HUES6 (cell line): ENCODE measurements around the gene CHPT1.
"Not testable (repeated sequence)": the region's sequence is repeated elsewhere in the genome, so short reads cannot be mapped to it uniquely, and the experiment has no call there.

Source experiments
- H3K27ac ChIP-seq: 2 replicates; pipeline ENCODE4 v1.7.0; 2013; ENCODE audit warnings: low read depth, mild to moderate bottlenecking, low read length, inconsistent platforms
- H3K27me3 ChIP-seq: 2 replicates; pipeline ENCODE4 v1.6.1; 2013; ENCODE audit warnings: low read length; ENCODE audit not compliant: control insufficient read depth, insufficient read depth
- H3K36me3 ChIP-seq: 2 replicates; pipeline ENCODE4 v1.6.1; 2013; ENCODE audit warnings: low read length; ENCODE audit not compliant: control insufficient read depth, insufficient read depth
- H3K4me1 ChIP-seq: 2 replicates; pipeline ENCODE4 v1.6.1; 2013; ENCODE audit warnings: low read length; ENCODE audit not compliant: control insufficient read depth, insufficient read depth
- H3K4me3 ChIP-seq: 2 replicates; pipeline ENCODE4 v1.5.1; 2013; ENCODE audit warnings: low read depth, low read length
- H3K9ac ChIP-seq: one replicate; pipeline ENCODE4 v1.6.1; 2013; ENCODE audit warnings: mild to moderate bottlenecking, low read length
- H3K9me3 ChIP-seq: 2 replicates; pipeline ENCODE4 v1.6.1; 2013; ENCODE audit warnings: low read depth, low read length; ENCODE audit not compliant: control insufficient read depth, insufficient read depth

Gene CHPT1

DNA sequence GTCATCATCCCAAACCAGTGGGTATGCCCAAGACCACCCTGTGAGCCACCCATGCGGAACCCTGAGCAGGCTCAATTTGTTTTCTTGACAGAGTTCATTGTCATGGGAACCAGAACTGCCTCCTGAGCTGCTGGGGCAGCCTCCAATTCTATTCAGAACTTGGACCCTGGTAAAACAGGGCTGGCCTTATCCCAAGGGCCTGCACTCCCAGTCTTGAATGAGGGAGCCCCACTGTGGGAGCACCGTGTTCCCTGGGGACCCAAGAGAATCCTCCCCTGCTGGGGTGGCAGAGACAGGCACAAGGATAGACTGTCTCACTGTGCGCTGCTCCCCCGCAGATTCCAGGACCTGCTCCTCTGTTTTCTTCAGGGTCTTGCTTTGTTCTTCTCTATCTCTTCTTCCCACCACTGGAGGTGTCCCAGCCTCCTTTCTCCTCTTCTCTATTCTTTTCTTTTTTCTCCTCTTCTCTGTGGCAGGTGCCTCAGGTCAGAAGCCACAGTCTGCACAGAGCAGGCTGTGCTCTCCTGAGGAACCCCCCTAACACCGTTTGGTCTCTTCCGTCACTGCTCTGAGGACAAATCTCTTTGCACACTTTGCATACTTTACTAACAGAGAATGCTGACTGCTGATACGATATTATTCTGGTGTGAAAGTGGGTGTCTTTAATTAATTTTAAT, 31.2 kb upstream of the CHPT1 start:
- no peak overlapping the region for H3K4me3 ChIP-seq
- no peaks in the 10 kb centered on the region for H3K27me3 ChIP-seq
- H3K4me1 ChIP-seq, result peaks cover 15% of the 10 kb centered on the region; the same call in 1 of the 2 replicates
- H3K36me3 ChIP-seq, result no peaks in the 10 kb centered on the region
- no peaks in the 10 kb centered on the region for H3K9me3 ChIP-seq
- H3K9ac ChIP-seq, result no peak overlapping the region
- H3K27ac ChIP-seq, result no peak overlapping the region

DNA sequence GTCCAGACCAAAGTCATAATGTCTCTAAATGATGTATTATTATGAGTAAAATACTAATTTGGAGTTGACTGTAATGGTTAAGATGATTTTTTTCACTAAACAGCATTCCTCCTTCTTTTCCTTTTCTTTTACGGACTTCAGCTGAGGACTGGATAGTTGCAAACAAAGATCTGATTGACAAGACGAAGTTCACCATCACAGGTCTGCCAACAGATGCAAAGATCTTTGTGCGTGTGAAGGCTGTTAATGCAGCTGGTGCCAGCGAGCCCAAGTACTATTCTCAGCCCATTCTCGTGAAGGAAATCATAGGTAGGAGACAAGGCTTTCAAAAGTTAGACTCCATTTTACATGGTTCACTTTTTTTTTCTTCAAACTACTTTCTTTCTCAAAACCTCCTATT, 29.8 kb upstream of the CHPT1 start:
- H3K4me1 ChIP-seq, result peaks cover 15% of the 10 kb centered on the region; the same call in 1 of the 2 replicates
- H3K27me3 ChIP-seq, result no peaks in the 10 kb centered on the region

DNA sequence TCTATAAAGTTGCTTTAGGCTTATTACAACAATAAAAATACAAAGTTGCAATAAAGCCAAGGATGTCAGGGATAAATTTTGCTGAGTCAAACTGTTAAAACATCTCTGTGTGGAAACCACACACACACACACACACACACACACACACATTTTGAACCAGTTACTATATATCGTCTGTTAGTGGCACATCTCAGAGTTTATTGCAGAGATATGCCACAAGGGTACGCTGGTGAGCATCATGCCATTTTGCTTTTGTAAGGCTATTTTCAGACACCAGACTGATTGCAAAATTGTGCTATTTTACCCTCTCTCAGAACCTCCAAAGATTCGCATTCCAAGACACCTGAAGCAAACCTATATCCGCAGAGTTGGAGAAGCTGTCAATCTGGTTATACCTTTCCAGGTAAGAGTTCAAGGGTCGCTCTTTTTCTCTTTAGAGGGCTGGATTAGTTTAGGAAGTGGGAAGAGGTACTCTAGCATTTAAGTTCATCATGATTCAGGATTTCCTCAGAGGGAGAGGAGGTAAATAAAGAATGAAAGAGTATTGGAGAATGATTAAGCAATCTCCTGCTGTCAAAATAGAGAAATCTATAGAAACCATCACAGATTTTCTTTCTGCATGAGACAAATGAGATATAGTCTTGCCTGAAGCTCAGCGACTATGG, 27.3 kb upstream of the CHPT1 start:
- peaks cover 8% of the 10 kb centered on the region; the same call in 1 of the 2 replicates for H3K4me1 ChIP-seq
- H3K9ac ChIP-seq, result no peak overlapping the region
- H3K9me3 ChIP-seq, result no peaks in the 10 kb centered on the region
- no peak overlapping the region for H3K4me3 ChIP-seq
- no peak overlapping the region for H3K27ac ChIP-seq
- no peaks in the 10 kb centered on the region for H3K27me3 ChIP-seq
- H3K36me3 ChIP-seq, result no peaks in the 10 kb centered on the region

More for the DNA sequence above, 29.8 kb upstream of the CHPT1 start:
- no peaks in the 10 kb centered on the region for H3K36me3 ChIP-seq
- no peak overlapping the region for H3K9ac ChIP-seq
- no peak overlapping the region for H3K4me3 ChIP-seq
- H3K9me3 ChIP-seq, result no peaks in the 10 kb centered on the region
- no peak overlapping the region for H3K27ac ChIP-seq

DNA sequence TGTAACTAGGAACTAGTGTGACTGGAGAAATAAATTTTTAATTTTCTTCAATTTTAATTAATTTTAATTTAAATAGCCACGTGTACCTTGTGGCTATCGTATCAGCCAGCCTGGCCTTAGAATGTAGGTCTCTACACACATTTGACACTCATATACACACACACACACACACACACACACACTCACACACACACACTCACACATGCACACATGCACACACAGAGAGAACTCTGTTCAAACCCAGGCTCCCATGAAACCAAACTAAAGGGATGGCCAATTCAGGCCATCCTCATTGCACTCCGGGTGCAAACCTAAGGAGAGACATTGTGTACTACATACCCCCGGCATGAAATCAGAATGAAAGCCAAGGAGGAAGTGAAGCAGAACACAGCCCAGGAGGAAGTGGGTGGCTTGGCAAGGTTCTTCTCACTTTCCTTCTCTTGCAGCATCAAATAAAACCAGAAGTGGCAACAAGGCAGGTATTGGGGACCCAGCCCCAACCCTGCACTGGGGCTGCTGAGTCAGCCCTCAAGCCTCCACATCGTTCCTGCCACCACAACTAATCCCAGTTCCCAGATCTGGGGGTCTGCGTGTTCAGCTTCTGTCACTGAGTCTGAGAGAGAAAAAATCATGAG, 26.2 kb upstream of the CHPT1 start:
- no peak overlapping the region for H3K9ac ChIP-seq
- no peaks in the 10 kb centered on the region for H3K36me3 ChIP-seq
- H3K4me3 ChIP-seq, result no peak overlapping the region
- no peak overlapping the region for H3K27ac ChIP-seq
- peaks cover 2% of the 10 kb centered on the region; the same call in 1 of the 2 replicates for H3K4me1 ChIP-seq
- no peaks in the 10 kb centered on the region for H3K9me3 ChIP-seq
- no peaks in the 10 kb centered on the region for H3K27me3 ChIP-seq

DNA sequence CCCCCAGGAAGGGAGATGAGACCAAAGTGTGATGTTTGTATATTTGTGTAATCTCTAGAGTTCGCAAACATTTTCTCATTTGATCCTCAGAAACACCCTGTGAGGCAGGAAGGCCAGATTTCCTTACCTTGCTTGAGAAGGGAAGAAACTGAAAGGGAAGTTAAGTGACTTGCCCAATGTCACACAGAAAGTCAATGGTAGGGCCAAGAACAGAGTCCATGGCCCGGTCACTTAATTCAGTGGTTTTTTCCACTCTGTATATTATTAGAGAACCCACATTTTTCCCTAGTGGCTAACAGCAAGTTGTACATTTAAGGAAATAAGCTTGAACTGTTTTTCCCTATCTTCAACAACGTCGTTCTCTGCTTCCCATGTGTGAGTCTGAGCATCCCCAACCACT, 25.6 kb upstream of the CHPT1 start:
- no peak overlapping the region for H3K27ac ChIP-seq
- H3K9me3 ChIP-seq, result no peaks in the 10 kb centered on the region
- no peak overlapping the region for H3K9ac ChIP-seq

DNA sequence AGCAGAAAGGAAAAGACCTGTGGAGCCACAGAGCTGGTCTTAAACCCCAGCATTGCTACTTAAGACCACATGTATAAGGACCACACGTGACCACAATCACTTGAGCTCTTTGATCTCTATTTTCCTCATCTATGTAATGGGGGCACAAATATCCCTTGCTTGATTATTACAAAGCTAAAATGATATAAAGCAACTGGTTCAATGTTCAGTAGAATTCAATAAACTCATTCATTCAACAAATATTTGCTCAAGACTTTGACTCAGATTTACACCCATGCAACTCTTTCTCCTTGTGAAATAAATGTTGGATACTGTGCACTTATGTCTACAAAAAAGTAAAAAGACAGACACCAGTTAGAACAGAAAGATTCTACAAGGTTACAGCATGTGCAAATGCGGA, 21.9 kb upstream of the CHPT1 start:
- H3K9me3 ChIP-seq, result no peaks in the 10 kb centered on the region

More for the DNA sequence above, 25.6 kb upstream of the CHPT1 start:
- Histone ChIP-seq H3K27me3 (no peaks in the 10 kb centered on the region), H3K36me3 (no peaks in the 10 kb centered on the region), H3K4me3 (no peak overlapping the region), H3K4me1 (no peaks in the 10 kb centered on the region)

DNA sequence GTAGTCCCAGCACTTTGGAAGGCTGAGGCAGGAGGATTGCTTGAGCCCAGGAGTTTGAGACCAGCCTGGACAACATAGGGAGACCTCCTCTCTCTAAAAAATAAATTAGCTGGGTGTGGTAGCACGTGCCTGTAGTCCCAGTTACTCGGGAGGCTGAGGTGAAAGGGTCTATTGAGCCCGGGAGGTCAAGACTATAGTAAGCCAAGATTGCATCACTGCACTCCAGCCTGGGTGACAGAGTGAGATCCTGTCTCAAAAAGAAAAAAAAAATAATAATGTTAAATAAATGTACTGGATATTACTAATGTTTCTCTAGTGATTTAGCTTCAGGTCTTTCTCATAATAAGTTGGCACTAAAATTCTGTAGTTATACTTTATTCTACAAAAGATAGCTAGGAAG, 20.9 kb upstream of the CHPT1 start:
- H3K36me3 ChIP-seq, H3K27me3 ChIP-seq, H3K9ac ChIP-seq, H3K27ac ChIP-seq, H3K4me3 ChIP-seq, H3K4me1 ChIP-seq, H3K9me3 ChIP-seq: not testable (repeated sequence)

More for the DNA sequence above, 21.9 kb upstream of the CHPT1 start:
- H3K36me3 ChIP-seq, result no peaks in the 10 kb centered on the region
- H3K9ac ChIP-seq, result no peak overlapping the region
- no peak overlapping the region for H3K27ac ChIP-seq
- no peaks in the 10 kb centered on the region for H3K4me1 ChIP-seq
- H3K27me3 ChIP-seq, result no peaks in the 10 kb centered on the region
- H3K4me3 ChIP-seq, result no peak overlapping the region

DNA sequence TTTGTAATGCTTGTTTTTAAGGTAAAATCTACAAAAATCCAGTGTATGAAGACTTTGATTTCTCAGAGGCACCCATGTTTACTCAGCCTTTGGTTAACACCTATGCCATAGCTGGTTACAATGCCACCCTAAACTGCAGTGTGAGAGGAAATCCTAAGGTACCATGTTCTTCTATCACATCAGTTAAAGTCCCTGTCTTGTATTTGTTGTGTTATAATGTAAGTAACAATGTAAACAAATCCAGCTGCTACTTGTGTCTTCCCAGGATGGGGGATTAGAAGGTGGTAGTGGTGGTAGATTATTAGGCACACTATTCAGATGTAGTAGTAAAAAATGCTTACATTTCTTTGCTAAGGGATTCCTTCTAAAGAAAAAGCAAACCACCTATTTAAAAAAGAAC, 19.4 kb upstream of the CHPT1 start:
- Histone ChIP-seq H3K27me3 (no peaks in the 10 kb centered on the region), H3K4me1 (no peaks in the 10 kb centered on the region), H3K9ac (no peak overlapping the region), H3K36me3 (no peaks in the 10 kb centered on the region), H3K27ac (no peak overlapping the region), H3K4me3 (no peak overlapping the region), H3K9me3 (no peaks in the 10 kb centered on the region)

DNA sequence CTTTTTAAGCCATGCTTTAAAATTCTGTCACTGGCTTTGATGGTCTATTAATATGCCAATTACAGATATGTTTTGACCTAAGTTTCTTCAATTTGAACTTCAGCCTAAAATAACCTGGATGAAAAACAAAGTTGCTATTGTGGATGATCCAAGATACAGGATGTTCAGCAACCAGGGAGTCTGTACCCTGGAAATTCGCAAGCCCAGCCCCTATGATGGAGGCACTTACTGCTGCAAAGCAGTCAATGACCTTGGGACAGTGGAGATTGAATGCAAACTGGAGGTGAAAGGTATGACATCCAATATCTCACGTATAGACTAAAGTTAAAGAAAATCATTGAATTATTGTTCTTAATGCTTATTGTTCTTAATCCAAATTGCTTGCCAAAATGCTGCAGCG, 17.2 kb upstream of the CHPT1 start:
- H3K9ac ChIP-seq, result no peak overlapping the region
- no peaks in the 10 kb centered on the region for H3K9me3 ChIP-seq
- H3K4me3 ChIP-seq, result no peak overlapping the region
- H3K27ac ChIP-seq, result no peak overlapping the region
- no peaks in the 10 kb centered on the region for H3K4me1 ChIP-seq
- H3K36me3 ChIP-seq, result no peaks in the 10 kb centered on the region
- H3K27me3 ChIP-seq, result no peaks in the 10 kb centered on the region

DNA sequence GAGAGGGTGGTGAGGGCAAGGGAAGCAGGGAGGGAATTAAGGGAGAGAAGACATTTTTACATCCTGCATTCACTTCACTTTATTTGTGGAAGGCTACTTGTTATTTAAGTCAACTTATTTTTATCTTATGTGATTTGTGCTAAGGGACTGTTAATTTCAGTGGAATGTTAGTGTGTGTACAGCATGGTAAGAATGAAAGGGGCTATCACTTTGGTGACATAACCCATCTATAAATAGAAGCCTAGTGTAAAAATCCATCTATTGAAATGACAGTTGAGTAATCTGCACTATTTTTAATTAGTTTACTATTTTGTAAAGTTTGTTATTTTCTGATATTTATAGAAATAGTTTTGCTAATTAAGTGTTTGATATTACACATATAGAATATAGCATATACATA, 16.8 kb upstream of the CHPT1 start:
- no peak overlapping the region for H3K27ac ChIP-seq
- no peaks in the 10 kb centered on the region for H3K27me3 ChIP-seq
- no peaks in the 10 kb centered on the region for H3K36me3 ChIP-seq
- no peaks in the 10 kb centered on the region for H3K4me1 ChIP-seq
- no peaks in the 10 kb centered on the region for H3K9me3 ChIP-seq
- H3K4me3 ChIP-seq, result no peak overlapping the region
- no peak overlapping the region for H3K9ac ChIP-seq

DNA sequence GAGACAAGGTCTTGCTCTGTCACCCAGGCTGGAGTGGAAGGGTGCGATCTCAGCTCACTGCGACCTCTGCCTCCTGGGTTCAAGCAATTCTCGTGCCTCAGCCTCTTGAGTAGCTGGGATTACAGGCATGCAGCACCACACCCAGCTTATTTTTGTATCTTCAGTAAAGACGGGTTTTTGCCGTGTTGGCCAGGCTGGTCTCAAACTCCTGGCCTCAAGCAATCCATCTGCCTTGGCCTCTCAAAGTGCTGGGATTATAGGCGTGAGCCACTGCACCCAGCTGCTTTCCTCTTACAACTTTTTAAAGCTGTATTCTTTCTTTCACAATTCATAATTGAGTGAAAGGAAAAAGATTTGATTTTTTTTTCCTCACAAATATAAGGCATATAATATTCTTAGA, 15.8 kb upstream of the CHPT1 start:
- H3K36me3 ChIP-seq, H3K27ac ChIP-seq, H3K4me1 ChIP-seq, H3K9ac ChIP-seq, H3K4me3 ChIP-seq, H3K9me3 ChIP-seq, H3K27me3 ChIP-seq: not testable (repeated sequence)
